ENCODE results near the gene MEF2D.

DNA sequence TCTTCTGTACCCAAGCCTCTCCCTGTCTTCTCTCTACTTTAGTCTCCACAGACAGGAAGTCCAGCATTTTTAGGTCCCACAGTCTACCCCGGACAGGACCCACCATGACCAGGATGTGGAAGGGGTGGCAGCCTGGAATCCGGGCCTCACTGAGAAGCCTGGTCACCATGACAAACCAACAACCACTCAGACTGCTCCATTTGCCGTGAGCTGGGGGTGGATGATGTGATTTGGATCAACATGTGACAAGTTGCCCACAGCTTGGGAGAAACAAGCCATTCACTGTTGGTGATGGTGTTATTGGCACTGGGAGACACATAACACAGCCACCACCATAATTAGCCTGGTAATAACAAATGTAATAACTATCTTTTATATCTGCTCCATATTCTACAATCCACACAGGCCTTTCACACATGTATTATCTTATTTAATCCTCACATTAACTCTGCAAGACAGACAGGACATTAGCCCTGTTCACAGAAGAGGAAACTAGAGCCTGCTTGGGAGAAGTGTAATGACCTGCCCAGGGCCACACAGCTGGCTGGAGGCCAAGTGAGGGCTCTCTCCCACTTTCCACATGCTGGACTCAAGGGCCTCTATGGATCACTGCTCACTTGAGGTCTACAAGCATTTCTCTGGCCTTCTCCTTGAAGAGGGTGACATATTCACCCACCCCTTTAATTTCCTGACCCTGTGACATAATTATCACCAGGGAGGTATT is 22.9 kb downstream of the MEF2D start:
- no peak for TF ChIP-seq POLR2A (IDR thresholded peaks at IDR 0.05)
- TF ChIP-seq, protein P1, sequence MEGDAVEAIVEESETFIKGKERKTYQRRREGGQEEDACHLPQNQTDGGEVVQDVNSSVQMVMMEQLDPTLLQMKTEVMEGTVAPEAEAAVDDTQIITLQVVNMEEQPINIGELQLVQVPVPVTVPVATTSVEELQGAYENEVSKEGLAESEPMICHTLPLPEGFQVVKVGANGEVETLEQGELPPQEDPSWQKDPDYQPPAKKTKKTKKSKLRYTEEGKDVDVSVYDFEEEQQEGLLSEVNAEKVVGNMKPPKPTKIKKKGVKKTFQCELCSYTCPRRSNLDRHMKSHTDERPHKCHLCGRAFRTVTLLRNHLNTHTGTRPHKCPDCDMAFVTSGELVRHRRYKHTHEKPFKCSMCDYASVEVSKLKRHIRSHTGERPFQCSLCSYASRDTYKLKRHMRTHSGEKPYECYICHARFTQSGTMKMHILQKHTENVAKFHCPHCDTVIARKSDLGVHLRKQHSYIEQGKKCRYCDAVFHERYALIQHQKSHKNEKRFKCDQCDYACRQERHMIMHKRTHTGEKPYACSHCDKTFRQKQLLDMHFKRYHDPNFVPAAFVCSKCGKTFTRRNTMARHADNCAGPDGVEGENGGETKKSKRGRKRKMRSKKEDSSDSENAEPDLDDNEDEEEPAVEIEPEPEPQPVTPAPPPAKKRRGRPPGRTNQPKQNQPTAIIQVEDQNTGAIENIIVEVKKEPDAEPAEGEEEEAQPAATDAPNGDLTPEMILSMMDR (IDR thresholded peaks at IDR 0.05), result no peak

Data from uterus (tissue), 2 donors.